Hematopoietic multipotent progenitor cell treated with erythropoietin and hydrocortisone succinate and interleukin-3 and kit ligand, for 8 days (in vitro differentiated cells): Measurements from ENCODE around the gene UQCRC1.

Source experiments
- DNase-seq: peaks from one replicate; pipeline ENCODE4 v3.0.0-alpha.2; 2015

Gene UQCRC1

DNA sequence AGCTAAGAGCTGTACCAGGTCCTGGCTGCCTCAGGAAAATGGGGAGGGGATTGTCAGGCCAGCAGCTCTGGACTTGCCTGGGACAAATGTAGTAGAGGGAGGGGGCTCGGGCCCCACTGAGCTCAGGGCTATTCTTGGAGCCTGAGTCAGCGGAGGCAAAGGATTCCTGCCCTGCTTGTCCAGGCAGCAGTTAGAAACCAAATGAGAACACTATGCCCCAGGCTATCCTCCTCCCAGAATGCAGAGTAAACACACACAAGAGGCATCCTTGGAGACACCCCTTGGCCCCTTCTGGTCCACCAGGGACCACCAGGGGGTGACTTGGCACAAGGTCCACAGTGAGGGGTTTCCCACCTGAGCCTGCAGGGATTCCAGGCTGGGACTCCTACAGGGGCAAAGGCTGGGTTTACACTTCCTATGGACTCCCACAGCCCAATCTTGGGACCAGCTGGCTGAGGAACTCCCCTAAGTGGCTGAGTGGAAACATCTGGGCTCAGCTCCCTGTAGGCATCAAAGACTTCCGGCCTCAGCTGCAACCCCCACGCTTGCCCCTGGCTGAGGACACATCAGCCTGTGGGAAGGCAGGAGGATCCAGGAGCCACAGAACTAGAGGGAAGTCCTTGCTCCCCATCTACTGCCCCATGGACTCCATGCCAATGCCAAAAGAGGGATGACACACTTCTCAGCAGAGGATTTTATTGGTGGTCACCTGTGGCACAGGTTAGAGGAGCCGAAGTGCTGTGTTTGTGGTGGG, 10.9 kb downstream of the UQCRC1 start:
- DNase-seq, result no peak

DNA sequence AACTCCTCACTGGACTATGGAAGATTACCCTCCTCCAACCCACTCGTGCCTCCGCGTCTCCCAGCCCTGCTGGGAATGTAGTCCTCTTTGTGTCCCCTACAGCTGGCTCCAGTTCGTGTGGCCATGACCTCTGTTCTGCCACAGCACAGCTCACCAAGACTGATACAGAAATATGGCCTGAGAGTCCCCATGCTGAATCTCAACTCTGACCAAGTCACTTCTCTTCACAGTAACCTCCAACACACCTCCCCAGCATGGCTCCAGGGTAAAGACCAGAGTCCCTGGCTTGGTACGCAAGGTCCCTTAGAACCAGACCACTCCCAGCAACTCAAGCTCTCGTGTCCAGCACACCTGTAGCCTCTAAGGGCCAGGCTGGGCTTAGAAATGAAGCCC, 12.0 kb downstream of the UQCRC1 start:
- DNase-seq, result no peak

DNA sequence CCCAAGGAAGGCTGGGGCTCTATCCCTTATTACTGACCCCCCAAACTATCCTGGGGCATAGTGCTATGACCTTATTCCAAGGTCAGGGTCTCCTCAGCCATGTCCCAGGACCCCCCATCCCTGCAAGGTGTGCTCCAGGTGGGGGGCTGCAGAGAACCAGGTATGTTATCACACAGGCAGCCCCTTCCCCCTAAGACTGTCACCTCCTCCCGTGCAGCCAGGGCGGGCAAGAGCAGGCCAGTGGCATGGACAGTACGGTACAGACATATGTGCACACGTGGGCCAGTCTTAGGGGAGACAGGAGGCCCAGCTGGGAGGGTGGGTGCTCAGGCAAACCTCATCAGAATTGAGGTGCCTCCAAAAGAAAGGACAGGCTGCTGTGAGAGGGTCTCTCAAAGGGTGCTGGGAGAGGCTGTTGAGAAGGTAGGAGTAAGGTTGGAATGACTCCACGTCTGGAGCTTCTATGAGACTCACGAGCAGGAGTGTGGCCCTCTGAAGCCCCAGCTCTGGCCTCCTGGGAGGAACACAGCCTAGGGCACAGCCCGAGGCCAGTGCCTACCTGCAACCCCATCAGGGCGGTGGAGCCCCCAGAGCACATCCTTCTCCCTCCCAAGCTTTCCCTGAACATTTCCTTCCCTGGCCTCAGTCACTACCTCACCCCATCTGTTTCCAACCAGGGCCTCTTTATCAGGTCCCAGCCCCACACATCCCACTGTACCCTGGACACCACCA, 12.6 kb downstream of the UQCRC1 start:
- no peak for DNase-seq

DNA sequence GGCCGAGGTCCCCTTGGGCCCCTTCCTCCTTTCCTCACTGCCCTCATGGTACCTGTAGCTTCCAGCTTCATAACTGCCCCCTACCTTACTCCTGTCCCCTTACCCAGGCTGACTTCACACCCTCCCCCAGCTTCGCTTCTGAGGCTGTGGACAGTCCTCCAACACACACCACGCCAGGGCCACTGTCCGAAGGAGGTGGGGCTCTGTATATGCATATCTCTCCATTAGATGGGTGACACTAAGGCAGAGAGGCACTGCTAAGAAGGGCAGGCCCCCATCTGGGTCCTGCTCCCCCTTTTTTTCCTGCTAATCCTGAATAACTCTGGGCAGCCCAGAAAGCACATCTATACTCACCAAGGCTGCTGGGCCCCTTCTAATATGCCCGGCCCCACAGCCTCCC, 13.3 kb downstream of the UQCRC1 start:
- no peak for DNase-seq

DNA sequence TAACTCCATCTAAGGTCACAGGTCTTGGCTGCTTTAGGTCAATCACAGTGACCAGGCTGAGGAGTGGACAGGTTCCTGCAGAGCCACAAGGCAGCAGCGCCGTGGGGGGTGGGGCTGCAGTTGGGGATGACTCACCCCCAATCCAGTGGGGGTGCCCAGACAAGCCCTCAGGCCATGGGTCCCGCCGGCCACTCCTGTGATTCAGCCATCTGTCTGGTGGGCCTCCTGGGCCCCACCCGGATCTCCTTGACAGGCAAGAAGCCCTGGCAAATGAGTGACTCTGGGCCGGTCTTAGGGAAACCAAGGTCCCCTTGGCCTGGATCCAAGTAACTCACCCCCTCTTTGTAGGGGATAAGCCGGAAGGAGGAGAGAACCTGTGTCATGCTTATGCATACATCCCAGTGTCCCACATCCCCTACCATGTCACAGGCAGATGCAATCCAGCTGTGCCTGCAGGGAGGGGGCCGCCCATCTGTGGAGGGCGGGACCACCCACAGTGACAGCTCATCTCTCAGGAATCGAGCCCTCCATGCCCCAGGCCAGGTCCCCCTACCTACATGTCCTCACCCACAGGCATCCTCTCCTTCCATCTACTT, 13.8 kb downstream of the UQCRC1 start:
- DNase-seq, result peak; percentile 17

DNA sequence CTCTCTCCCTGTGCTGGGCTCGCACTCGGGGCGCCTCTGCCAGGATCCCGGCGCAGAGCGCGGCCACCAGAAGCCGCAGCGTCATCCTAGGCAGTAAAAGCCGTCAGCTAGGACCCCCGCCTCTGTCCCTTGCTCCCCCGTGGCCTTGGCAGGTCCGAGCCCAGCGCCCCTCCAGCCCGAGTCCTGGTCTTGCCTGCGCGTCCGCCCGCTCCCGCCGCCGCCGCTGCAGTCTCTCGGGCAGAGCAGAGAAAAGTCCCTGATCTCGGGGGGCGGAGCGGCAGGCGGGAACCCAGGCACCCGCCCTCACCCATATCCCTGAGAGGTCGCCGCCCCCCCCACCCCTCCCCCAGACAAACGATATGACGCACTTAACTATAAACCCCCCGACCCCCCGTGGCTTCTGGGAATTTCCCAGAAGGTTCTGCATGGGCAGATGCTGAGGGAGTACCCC, 14.3 kb downstream of the UQCRC1 start, which contains the start of gene COL7A1:
Gene COL7A1, minus strand, starts transcription at position 255 of the 451 bp plus-strand sequence. Its CDS starts 170 bp downstream, at position 85.
- no peak for DNase-seq

DNA sequence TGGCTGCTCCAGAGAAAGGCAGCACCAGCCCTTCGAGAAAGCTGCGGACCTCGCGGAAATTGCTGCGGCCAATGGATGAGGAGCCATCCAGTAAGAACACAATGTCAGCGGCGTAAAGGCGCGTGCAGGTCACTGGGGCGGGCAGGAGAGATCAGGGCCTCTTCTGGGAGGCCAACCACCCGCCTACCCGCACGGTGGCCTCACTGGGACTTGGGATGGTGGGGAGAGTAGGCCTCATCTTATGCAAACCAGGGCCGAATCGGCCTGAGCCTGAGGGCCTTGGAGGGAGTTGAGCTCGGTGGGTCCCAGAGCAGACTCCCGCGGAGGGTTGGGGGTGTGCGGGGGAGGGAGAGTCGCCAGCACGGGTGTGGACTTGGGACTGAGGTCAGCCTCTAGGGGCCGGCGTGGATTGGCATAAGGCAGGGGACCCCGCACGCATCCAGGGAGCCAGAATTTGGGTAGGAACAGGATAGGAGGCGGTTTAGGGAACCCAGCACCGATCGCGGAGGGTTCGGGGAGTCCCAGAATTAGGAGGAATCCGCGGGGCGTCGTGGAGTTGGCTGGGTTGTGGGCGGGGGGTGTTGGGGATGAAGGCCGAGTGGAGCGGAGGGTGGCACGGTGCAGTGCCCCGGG, 14.9 kb downstream of the UQCRC1 start:
- no peak for DNase-seq

DNA sequence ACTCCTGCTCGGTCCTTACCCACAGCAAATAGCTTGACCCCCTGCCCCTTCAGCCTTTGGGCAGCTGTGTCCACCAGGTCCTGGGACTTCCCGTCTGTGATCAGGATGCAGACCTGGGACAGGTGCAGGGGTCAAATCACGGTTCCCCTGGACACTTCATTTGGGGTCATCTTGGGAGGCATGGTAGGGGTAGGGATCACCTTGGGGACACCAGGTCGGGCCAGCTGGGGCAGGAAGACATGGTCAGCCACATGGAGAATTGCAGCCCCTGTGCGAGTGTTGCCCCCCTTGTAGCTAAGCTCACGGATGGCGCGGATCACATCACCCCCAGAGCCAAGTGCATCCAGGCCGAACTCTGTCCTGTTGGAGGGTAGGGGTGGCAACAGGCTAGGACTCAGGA, 16.1 kb downstream of the UQCRC1 start:
- DNase-seq, result no peak

DNA sequence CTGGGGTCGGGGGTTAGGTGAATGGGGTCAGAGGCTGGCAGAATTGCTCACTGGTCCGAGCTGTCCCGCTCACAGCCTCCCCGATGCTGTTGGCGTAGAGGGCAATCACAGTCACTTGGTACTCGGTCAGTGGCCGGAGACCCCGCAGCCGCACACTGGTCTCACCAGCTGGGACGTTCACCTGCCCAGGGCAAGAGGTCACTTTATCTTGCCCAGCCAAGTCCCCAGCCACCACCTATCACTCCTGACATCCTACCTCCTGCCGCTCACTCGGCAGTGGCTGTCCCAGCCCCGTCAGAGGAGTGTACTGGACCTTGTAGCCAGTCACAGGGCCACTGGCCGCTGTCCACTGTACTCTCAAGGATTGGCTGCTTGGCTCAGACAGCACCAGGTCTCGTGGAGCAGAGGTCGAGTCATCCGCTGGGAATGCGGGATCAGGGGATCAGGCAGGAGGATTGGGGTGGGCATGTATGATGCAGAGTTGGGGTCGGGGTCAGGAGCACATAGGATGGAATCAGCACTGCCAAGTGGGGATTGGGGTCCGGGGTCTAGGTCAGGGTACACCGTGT, 16.8 kb downstream of the UQCRC1 start:
- DNase-seq, result no peak

DNA sequence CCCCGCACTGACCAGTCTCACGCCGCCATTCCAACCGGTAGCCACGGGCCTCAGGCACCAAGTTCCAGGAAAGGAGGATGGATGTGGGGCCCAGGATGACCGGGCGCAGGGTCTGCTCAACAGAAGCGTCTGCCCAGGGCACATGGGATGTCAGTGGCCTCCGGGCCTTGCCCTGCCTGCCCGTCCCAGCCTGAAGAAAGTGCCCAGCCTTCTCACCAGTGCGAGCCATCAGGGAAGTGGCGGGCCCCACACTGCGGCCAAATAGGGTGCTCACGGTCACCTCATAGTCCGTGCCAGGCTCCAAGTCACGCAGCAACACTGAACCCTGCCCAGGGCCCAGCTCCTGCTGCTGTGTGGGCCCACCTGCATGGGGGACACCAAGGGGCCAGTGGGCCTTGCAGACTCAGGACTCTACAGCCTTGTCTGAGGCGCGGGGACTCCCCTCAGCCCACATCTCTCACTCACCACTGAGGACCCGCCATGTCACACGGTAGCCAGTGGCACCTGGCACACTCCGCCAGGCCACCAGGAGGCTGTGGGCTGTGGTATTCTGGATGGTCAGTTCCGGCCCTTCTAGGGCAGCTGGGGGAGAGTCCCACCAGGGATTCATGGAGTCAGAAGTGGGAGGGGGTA, 17.4 kb downstream of the UQCRC1 start:
- no peak for DNase-seq

DNA sequence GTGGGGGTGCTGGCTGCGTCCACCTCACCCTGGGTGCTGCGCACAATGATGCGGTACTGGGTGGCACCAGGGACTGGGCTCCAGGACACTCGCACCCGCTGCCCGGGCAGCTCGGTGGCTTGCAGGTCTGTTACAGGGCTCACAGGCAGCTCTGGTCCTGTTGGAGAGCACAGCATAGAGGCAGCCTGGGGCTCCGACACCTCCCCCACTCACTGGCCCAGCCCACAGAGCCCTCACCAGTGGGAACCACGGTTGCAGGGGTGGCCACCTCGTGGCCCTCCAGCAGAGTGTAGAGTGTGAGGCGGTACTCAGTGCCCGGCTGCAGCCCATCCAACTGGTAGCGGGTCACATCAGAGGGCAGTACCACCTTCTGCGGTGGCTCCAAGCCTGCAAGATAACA, 18.0 kb downstream of the UQCRC1 start:
- DNase-seq, result no peak

DNA sequence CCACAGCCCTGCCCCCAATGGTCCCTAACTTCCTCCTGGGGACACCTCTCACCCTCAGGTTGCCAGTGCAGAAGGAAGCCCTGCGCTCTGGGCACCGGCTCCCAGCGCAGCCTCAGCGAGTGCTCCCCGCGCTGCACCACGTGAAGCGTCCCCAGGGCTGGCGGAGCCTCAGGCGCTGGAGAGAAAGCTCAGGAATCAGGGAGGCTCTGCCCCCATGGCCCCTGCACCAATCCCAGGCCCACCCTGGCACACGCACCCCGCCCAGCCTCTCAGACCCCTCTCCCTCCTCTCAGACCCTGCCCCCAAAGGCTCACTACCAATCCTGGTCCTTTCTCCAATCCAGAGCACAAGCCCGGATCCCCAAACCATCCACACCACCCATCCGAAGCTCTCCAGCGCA, 21.2 kb downstream of the UQCRC1 start:
- DNase-seq, result no peak

DNA sequence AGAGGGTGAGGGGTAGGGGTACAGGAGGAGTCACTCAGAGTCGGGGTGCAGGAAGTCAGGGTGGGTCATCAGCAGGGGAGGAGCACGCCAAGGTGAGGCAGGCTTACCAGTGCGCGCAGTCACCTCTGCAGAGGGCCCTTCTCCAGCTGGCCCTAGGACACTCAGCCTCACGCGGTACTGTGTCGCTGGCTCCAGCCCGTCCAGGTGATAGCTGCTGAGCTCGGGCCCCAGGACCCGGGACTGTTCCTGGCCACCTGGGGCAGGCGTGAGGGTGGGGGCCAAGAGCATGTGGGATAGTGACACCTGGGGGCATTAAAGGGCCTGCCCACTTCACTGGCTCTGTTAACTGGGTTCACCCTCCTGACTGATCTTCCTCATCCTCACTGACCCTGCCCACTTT, 21.8 kb downstream of the UQCRC1 start:
- no peak for DNase-seq

DNA sequence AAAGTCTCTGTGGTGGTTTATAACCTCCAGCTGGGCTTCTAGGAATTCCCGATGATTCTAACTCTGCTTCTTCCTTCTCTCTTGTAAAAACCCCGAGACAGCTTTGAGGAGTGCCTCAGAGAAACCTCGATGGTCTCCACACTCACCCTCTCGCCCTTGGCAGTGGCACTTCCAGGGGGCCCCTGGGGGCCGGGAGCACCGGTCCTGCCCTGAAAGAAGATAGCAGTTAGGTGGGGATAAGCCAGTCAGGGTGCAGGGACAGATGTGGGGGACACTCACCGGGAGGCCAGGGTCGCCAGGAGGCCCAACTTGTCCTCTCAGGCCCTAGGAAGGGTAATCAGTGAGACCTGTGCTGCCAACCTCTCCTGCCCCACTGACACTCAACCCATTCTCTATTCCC, 24.0 kb downstream of the UQCRC1 start:
- no peak for DNase-seq

DNA sequence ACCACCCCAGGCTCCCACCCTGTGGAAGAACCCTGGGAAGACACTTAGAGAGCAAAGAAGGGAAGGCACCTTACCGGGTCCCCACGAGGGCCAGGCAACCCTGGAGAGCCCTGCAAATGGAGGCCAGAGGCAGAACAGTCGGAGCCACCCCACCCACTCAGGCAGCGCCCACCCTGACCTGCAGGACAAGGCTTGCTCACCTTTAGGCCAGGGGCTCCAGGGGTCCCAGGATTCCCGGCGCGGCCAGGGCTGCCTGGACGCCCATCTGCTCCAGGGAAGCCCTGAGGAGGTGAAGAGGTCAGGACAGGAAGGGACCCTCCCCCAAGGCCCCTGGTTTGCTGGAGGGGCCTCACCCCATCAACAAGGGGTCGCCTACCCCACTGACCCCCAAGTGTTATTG, 24.6 kb downstream of the UQCRC1 start:
- DNase-seq, result no peak

DNA sequence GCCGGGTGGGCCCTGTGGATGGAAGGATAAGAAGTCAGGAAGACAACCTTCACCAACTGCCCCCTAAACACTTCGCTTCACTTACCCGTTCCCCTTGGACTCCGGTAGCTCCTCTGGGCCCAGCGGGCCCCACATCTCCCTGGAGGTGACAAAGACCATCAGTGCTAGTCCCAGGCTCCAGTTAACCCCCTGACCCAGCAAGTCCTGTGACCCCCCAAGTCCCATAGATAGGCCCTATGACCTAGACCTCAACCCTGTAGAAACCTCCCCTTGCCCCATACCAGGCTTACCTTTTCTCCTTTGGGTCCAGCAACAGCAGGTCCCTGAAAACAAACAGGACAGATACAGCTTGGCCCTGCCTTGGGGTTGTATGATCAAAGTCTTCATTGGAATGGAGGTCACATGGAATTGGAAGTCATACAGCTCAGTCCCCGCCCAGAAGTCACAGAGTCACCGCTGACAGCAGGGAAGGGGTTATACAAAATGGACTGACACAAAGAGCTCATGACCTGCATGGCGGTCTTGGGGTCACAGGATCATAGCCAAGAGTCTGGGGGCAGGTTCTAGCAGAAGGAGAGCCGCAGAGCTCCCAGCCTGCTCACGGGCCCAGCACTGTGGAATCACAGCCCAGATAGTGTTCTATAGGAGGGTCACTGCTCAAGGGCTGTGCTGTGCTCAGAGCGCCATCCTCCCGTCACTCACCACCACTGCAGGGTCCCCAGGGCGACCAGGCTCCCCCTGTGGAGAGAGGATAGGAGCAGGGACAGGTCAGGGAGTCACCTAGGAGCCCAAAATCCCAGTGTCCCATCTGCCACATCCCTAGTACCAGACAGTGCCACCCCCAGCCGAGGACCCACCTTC, 27.6 kb downstream of the UQCRC1 start:
- DNase-seq, result no peak

DNA sequence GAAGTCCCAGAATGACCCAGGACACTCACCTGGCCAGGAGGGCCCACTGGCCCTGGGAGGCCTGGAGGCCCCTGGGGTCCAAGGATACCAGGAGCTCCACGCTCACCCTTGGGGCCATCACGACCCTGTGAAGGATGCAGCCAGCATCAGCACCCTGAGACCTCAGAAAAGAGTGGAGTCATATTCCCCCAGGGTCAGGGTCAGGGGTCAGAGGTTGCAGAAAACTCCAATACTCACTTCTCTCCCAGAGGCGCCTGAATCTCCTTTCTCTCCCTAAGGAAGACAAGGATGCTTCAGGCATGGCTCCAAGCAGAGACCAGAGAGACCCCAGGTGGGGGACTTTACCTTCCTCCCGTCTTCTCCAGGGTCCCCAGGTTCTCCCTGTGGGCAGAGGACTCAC, 32.8 kb downstream of the UQCRC1 start:
- DNase-seq, result no peak

DNA sequence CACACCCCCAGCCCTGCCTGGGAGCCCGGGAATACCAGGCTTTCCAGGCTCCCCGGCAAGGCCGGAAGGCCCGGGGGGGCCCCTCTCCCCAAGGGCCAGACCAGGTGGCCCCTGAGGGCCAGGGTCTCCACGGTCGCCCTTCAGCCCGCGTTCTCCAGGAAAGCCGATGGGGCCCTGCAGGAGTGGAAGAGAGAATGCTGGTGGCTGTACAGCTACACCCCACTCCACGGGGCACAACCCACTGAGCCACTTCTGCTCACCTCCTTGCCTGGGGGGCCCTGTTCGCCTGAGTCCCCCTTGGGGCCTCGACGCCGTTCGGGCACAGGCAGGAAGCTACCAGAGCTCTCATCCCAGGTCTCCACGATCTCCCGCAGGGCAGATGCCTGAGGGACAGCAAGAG, 34.1 kb downstream of the UQCRC1 start:
- DNase-seq, result no peak

DNA sequence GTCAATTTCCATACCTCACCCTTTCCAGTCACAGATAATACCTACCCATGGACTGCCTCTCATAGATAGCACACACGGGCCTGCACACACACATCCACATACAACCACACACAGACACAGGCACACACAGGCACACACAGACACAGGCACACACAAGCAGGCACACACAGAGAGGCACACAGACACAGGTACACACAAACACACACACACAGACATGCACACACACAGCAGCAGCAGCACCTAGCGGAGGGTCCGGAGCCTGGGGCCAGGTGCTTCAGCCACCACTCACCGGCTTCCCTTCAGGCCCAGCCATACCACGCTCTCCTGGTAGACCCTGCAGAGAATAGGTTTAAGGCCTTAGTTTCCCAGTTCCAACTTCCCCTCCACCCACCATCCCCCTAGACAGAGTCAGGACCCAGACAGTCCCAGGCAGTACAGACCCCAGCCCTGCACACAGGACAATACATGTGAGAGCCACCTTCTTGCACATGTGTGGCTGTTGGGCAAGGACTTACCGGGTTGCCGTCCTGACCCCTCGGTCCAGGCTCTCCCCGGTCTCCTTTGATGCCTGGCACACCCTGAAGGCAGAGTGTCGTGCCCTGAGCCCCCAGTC, 35.4 kb downstream of the UQCRC1 start:
- no peak for DNase-seq

DNA sequence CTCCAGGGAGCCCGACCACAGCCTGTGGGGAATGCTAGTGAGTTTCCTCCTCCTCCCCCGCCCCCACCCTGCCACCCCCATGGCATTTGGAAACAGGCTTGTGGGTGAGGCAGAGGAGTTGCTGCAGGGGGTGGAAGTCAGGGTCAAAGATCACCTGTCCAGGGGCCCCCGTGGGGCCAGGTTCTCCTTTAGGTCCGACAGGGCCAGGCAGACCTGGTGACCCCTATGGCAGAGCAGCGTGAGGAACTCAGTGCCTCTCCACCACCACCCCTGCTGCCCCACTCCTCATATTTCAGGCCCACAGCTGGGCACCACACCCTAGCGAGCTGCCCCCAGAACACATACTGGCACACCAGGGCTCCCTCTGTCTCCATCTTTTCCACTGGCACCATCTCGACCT, 36.9 kb downstream of the UQCRC1 start:
- no peak for DNase-seq

DNA sequence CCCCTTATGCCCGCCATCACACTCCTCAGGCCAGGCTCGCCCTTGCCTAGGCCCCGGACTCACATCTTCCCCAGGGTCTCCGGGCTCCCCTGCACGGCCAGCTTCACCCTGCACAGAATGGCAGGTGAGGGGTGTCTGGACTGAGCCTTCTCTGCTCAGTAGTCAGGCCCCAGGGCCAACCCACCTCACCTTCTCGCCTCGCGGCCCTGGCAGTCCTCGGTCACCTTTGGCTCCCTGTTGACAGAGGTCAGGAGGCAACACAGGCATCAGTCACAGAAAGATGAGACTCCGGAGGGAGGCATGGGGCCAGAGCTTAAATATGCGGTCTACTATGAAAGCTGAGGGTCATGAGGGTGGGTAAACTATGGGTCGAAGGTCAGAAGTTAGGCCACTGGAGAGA, 37.5 kb downstream of the UQCRC1 start:
- no peak for DNase-seq
